SK-N-MC (cell line): Measurements from ENCODE around the gene MAN2B2.

Source experiments
- EZH2 ChIP-seq: fragments of 200-600 bp; sonication (generic); IDR thresholded peaks from one replicate; pipeline ENCODE4 v1.6.1; 2017; ENCODE audit warnings: antibody characterized with exemption
- POLR2AphosphoS5 ChIP-seq: IDR thresholded peaks from 2 replicates; pipeline ENCODE4 v1.6.1; 2012; ENCODE audit warnings: mild to moderate bottlenecking, low read depth, low read length, borderline replicate concordance

DNA sequence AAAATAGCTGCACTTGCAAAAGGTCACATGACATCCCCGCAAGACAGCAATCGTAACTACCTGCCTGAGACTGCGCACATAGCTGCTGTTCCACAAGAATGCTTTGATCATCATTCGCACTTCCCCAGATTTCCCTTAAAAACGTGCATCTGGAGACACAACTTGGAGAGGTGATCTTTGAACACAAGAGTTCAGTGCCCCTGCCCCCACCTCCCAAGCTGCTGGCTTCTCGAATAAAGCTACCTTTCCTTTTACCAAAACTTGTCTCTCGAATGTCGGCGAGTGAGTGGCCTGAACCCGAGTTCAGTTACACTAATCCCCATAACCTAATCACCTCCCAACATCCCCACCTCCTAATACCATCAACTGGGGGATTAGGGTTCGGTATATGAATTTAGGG, 51.1 kb downstream of the MAN2B2 start:
- no peak for TF ChIP-seq EZH2
- TF ChIP-seq POLR2AphosphoS5 = no peak
